H9 (cell line): ENCODE data around the gene MBNL1. TPM values are rescaled to one million over a fixed set of nuclear protein-coding genes. Genes with fewer than 3 reads are reported as not detected.
A peak's percentile ranks its signal among the peaks of the same experiment; 100 is the strongest.

Experiments
- DNase-seq: peaks from one replicate; pipeline ENCODE4 v3.0.0-alpha.2; 2017
- H2AFZ ChIP-seq: one replicate; pipeline ENCODE4 v1.6.1; 2013; ENCODE audit warnings: mild to moderate bottlenecking, low read length, control low read depth, moderate library complexity
- H2AK5ac ChIP-seq: 2 replicates; pipeline ENCODE4 v1.6.1; 2013; ENCODE audit warnings: low read length, control low read depth, mixed read lengths; ENCODE audit not compliant: insufficient read length
- H2BK120ac ChIP-seq: one replicate; pipeline ENCODE4 v1.6.1; 2013; ENCODE audit warnings: low read depth, mild to moderate bottlenecking, low read length, control low read depth, inconsistent platforms; ENCODE audit not compliant: poor library complexity, severe bottlenecking
- H2BK12ac ChIP-seq: 2 replicates; pipeline ENCODE4 v1.6.1; 2013; ENCODE audit warnings: low read length, control low read depth, mixed read lengths, low read depth; ENCODE audit not compliant: insufficient read length
- H2BK15ac ChIP-seq: 2 replicates; pipeline ENCODE4 v1.6.1; 2013; ENCODE audit warnings: low read depth, low read length, control low read depth
- H2BK20ac ChIP-seq: one replicate; pipeline ENCODE4 v1.6.1; 2013; ENCODE audit warnings: low read depth, mild to moderate bottlenecking, low read length, control low read depth, inconsistent platforms; ENCODE audit not compliant: poor library complexity, severe bottlenecking
- H2BK5ac ChIP-seq: 2 replicates; pipeline ENCODE4 v1.6.1; 2013; ENCODE audit warnings: low read length, control low read depth, mixed read lengths; ENCODE audit not compliant: insufficient read length
- H3K14ac ChIP-seq: 2 replicates; pipeline ENCODE4 v1.6.1; 2013; ENCODE audit warnings: low read length, control low read depth; ENCODE audit not compliant: insufficient read depth
- H3K18ac ChIP-seq: 2 replicates; pipeline ENCODE4 v1.6.1; 2013; ENCODE audit warnings: low read depth, mild to moderate bottlenecking, mixed read lengths, low read length, control low read depth; ENCODE audit not compliant: insufficient read length
- H3K23ac ChIP-seq: 2 replicates; pipeline ENCODE4 v1.6.1; 2013; ENCODE audit warnings: low read length, control low read depth, mixed read lengths, low read depth; ENCODE audit not compliant: insufficient read length
- H3K23me2 ChIP-seq: 2 replicates; pipeline ENCODE4 v1.6.1; 2013; ENCODE audit warnings: low read depth, mild to moderate bottlenecking, mixed read lengths, low read length, control low read depth; ENCODE audit not compliant: insufficient read length, poor library complexity, severe bottlenecking
- H3K27ac ChIP-seq: 2 replicates; pipeline ENCODE4 v1.5.1; 2013; ENCODE audit warnings: low read length, control low read depth, mixed read lengths, low read depth; ENCODE audit not compliant: insufficient read length
- H3K27me3 ChIP-seq: 2 replicates; pipeline ENCODE4 v1.6.1; 2013; ENCODE audit warnings: low read length, control low read depth, inconsistent platforms; ENCODE audit not compliant: insufficient read depth
- H3K4ac ChIP-seq: 2 replicates; pipeline ENCODE4 v1.6.1; 2013; ENCODE audit warnings: low read depth, mild to moderate bottlenecking, control low read depth, inconsistent platforms, low read length, moderate library complexity
- H3K4me1 ChIP-seq: 2 replicates; pipeline ENCODE4 v1.6.1; 2013; ENCODE audit warnings: low read length, control low read depth, inconsistent platforms; ENCODE audit not compliant: insufficient read depth
- H3K4me2 ChIP-seq: 2 replicates; pipeline ENCODE4 v1.6.1; 2013; ENCODE audit warnings: low read length, control low read depth, mixed read lengths; ENCODE audit not compliant: insufficient read length, insufficient read depth
- H3K56ac ChIP-seq: 2 replicates; pipeline ENCODE4 v1.6.1; 2013; ENCODE audit warnings: low read depth, mild to moderate bottlenecking, mixed read lengths, low read length, control low read depth; ENCODE audit not compliant: insufficient read length
- H3K79me1 ChIP-seq: 2 replicates; pipeline ENCODE4 v1.6.1; 2013; ENCODE audit warnings: low read depth, mild to moderate bottlenecking, moderate library complexity, low read length, control low read depth, inconsistent platforms; ENCODE audit not compliant: insufficient read depth, poor library complexity, severe bottlenecking
- H3K79me2 ChIP-seq: 2 replicates; pipeline ENCODE4 v1.6.1; 2013; ENCODE audit warnings: low read length, control low read depth, inconsistent platforms; ENCODE audit not compliant: insufficient read depth
- H3K9ac ChIP-seq: 2 replicates; pipeline ENCODE4 v1.6.1; 2013; ENCODE audit warnings: low read length, control low read depth, mixed read lengths; ENCODE audit not compliant: insufficient read length; ENCODE audit errors: extremely low read depth
- H3K9me3 ChIP-seq: one replicate; pipeline ENCODE4 v1.6.1; 2013; ENCODE audit warnings: low read depth, low read length, inconsistent platforms; ENCODE audit not compliant: control insufficient read depth
- H3T11ph ChIP-seq: one replicate; pipeline ENCODE4 v1.6.1; 2013; ENCODE audit warnings: mild to moderate bottlenecking, low read length, control low read depth, inconsistent platforms
- H4K20me1 ChIP-seq: one replicate; pipeline ENCODE4 v1.6.1; 2013; ENCODE audit not compliant: control insufficient read depth, insufficient read length, insufficient read depth
- H4K5ac ChIP-seq: 2 replicates; pipeline ENCODE4 v1.6.1; 2013; ENCODE audit warnings: low read depth, mild to moderate bottlenecking, mixed read lengths, low read length, control low read depth; ENCODE audit not compliant: insufficient read length
- H4K8ac ChIP-seq: replicated peaks from 2 replicates; pipeline ENCODE4 v1.6.1; 2013; ENCODE audit warnings: low read length, control low read depth, mixed read lengths, low read depth; ENCODE audit not compliant: insufficient read length
- H4K91ac ChIP-seq: 2 replicates; pipeline ENCODE4 v1.6.1; 2013; ENCODE audit warnings: low read depth, mild to moderate bottlenecking, moderate library complexity, mixed read lengths, low read length, control low read depth; ENCODE audit not compliant: insufficient read length
- H3K27ac Mint-ChIP-seq, 3 experiments: 2 replicates in 2 of 3; 3 replicates in 1 of 3; pipeline ENCODE4 v1.8.0; 2020 to 2021; ENCODE audit warnings: mixed read lengths in 3 of 3, mild to moderate bottlenecking in 1 of 3, moderate library complexity in 1 of 3
- H3K27me3 Mint-ChIP-seq: 2 replicates; pipeline ENCODE4 v1.8.0; 2021; ENCODE audit warnings: low read depth, mild to moderate bottlenecking, moderate library complexity, mixed read lengths
- H3K36me3 Mint-ChIP-seq, 3 experiments: 2 replicates in 2 of 3; 3 replicates in 1 of 3; pipeline ENCODE4 v1.8.0; 2020 to 2021; ENCODE audit warnings: low read depth in 3 of 3, mixed read lengths in 3 of 3; ENCODE audit not compliant: insufficient read depth in 1 of 3
- H3K4me1 Mint-ChIP-seq, 2 experiments: 2 replicates each; pipeline ENCODE4 v1.8.0; 2020; ENCODE audit warnings: mixed read lengths in 2 of 2
- H3K4me3 Mint-ChIP-seq, 2 experiments: 2 replicates in 1 of 2; 3 replicates in 1 of 2; pipeline ENCODE4 v1.8.0; 2020 to 2021; ENCODE audit warnings: mild to moderate bottlenecking in 2 of 2, mixed read lengths in 2 of 2, moderate library complexity in 1 of 2
- H3K9me3 Mint-ChIP-seq, 2 experiments: 2 replicates in 1 of 2; 3 replicates in 1 of 2; pipeline ENCODE4 v1.8.0; 2020; ENCODE audit warnings: mild to moderate bottlenecking in 2 of 2, mixed read lengths in 2 of 2, moderate library complexity in 1 of 2
- CTCF ChIP-seq: fragments of 200-600 bp; sonication (generic); conservative IDR thresholded peaks from 3 replicates; pipeline ENCODE4 v1.8.0; 2021; ENCODE audit warnings: antibody characterized with exemption, mild to moderate bottlenecking
- WGBS: extraction: QIAGEN DNeasy Blood & Tissue Kit; methylation state at CpG from one replicate; pipeline ENCODE4 v1.1.7; 2013; ENCODE audit warnings: missing lambda C conversion rate, low lambda C conversion rate, mixed read lengths; ENCODE audit not compliant: insufficient read length; ENCODE audit errors: extremely low coverage; 5-methylcytosine and 5-hydroxymethylcytosine counted together
- total RNA-seq: library from RNA; stranded (reverse); gene quantifications from 2 replicates; pipeline ENCODE4 v1.2.1, GENCODE V29; 2021

The MBNL1 gene
- total RNA-seq, 1 experiment from 2014 or later = 14.9 TPM

- TF ChIP-seq CTCF = no peak
- H3K4me2 ChIP-seq = no peak overlapping the region
- no peaks in the 10 kb centered on the region for H3K27me3 Mint-ChIP-seq
These were observed 174.7 kb downstream of the MBNL1 start for GRCh38 chr3:152443212-152444023.

More at GRCh38 chr3:152443212-152444023, 174.7 kb downstream of the MBNL1 start:
- no peak for DNase-seq
- H3K4ac ChIP-seq = no peak overlapping the region
- H2AFZ ChIP-seq = no peak overlapping the region
- H3K23me2 ChIP-seq = no peaks in the 10 kb centered on the region
- WGBS = no CpG with 5 or more reads among the region's 3 CpGs
- no peak overlapping the region for H3K56ac ChIP-seq
- H2AK5ac ChIP-seq = no peak overlapping the region
- Mint-ChIP-seq H3K27ac (peak overlapping the region in 1 of 3 experiments; percentile 37; a peak in 3 of 7 replicates), H3K36me3 (peaks cover 0 to 3% (median 0%) of the 10 kb centered on the region in 3 experiments; a peak in 2 of 7 replicates), H3K4me3 (no peak overlapping the region), H3K4me1 (peaks cover 3 to 6% of the 10 kb centered on the region in 2 experiments; a peak in 3 of 4 replicates), H3K9me3 (no peaks in the 10 kb centered on the region)
- no peak overlapping the region for H3K9ac ChIP-seq
- H4K91ac ChIP-seq = no peak overlapping the region
- H2BK120ac ChIP-seq = no peak overlapping the region
- no peak overlapping the region for H3K27ac ChIP-seq
- H2BK12ac ChIP-seq = no peak overlapping the region
- no peak overlapping the region for H2BK15ac ChIP-seq
- H4K20me1 ChIP-seq = no peaks in the 10 kb centered on the region
- no peaks in the 10 kb centered on the region for H3K4me1 ChIP-seq
- H2BK5ac ChIP-seq = no peak overlapping the region
- no peak overlapping the region for H3K23ac ChIP-seq
- H3T11ph ChIP-seq = no peak overlapping the region
- H4K5ac ChIP-seq = no peak overlapping the region
- H2BK20ac ChIP-seq = no peak overlapping the region
- H3K14ac ChIP-seq = no peak overlapping the region
- no peaks in the 10 kb centered on the region for H3K79me1 ChIP-seq
- H3K27me3 ChIP-seq = no peaks in the 10 kb centered on the region
- no peaks in the 10 kb centered on the region; the same call in 1 of the 2 replicates for H3K79me2 ChIP-seq
- no peaks in the 10 kb centered on the region for H3K9me3 ChIP-seq
- no peak overlapping the region for H3K18ac ChIP-seq
- no peak overlapping the region for H4K8ac ChIP-seq
